ENCODE measurements around the gene UBQLNL.

UBQLNL gene

DNA sequence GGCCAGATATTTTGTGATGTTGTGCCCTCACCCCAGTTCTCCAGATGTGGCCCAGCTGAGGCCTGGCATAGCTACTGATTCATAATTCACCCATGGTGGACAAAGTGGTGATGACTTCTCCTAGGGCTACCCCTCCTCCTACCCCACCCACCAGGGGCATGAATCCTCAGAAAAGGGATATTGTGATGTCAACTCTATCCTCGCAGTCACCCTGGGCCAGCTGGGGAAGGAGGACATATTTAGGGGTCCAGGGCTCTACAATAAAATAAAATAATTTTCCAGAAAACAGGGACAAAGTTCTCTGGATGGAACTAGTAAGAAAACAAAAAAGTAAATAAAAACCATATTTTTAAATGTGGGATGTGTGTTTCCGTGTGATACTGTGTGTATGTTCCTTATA, at the start of gene UBQLNL:
Gene UBQLNL (minus strand): TSS at position 101 of the 400 bp plus-strand sequence. CDS start 258 bp downstream, outside the sequence.
- no peak for DNase-seq

DNA sequence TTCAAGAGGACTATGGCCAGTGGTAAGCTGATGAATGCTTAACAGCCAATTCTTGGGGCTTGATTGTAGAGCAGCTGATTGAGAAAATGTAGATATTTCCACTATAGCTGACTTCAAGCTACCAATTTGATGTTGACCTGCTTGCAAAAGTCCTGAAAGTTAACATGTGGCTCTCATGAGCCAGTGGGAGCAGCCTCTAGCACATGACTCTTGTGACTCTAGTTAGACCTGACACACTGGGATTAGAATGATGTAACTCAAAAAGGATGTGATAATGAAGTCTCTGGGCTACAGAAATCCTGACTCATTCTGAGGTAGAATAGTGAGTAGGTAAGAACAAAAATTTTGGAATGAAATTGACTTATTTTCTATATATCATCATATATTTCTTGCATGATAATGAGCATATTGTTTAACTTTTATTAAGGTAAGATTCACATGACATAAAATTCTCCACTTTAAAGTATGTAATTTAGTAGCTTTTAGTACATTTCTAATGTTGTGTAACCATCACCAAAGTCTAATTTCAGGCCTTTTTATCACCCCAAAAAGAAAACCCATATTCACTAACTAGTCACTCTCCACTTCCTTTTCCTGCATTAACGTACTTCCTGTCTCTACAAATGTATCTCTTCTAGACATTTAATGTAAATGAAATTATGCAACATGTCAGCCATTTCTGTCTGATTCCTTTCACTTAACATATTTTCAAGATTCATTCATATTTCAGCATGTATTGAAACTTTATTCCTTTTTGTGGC, 47.9 kb upstream of the UBQLNL start:
- peak; percentile 59 for DNase-seq

- DNase-seq, result no peak
Measured at GRCh38 chr11:5557751-5558150, 41.3 kb upstream of the UBQLNL start.

GRCh38 chr11:5556596-5557188, 40.2 kb upstream of the UBQLNL start:
- no peak for DNase-seq

GRCh38 chr11:5553343-5553742, 36.8 kb upstream of the UBQLNL start:
- DNase-seq, result peak; percentile 35

- peak; percentile 33 for DNase-seq
Measured at GRCh38 chr11:5550440-5551095, 34.1 kb upstream of the UBQLNL start.

DNA sequence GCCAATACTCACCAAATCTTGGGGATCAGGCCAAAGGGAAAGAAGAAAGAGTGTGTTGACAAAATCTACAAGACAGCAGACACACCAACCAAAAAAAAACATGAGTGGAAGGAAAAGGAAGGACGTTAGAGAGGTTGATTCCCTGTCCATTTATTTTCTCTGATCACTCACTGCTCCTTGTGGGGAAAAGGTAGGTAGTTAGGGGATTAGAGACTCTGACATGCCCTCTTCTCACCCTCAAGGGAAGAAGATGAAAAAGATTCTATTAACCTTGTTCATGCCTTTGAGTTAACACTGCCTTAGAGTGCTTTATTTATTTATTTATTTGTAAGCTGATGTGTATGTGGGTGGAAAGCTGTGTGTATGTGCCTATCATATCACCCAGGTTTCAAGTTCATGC, 31.9 kb upstream of the UBQLNL start, which contains the start of gene OR52H1:
Gene OR52H1 (minus strand): TSS at position 101 of the 400 bp plus-strand sequence. CDS start 3,035 bp downstream, outside the sequence.
- DNase-seq, result no peak

DNA sequence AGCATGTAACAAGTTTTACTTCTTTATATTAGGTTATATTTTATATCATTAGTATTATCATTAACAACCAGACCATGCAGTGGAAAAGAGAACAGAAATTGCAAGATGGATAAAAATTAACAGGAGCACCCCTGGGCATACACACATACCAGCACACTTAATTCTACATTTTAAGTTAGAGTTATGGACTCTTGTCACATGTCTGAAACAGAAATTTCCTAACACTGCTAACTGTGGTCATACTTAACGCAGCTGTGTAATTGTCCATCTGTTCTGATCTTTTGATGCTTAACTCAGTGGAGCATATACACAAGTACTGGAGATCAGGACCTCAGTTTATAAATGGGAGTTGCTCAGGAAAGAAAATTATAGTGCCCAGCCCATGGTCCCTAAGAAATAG, 31.5 kb upstream of the UBQLNL start:
- DNase-seq, result no peak

DNA sequence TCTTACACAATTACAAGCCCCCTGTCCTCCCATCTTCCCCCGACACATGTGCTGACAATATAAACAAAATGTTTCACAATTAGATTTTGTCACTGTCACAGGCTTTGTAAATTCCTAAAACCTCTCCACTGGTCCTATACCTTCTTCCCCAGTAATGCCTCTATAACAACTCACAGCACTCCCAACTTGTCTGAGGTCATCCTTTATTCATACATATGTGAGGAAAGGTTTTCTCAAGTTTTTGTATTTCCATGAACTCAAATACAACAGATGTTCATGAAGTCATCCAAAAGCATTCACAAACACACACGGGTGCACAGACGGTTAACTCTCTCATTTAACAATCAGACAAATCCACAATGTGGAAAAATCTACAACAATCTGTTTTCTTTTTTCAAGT, 30.0 kb upstream of the UBQLNL start:
- DNase-seq, result no peak

GRCh38 chr11:5541427-5541826, 24.9 kb upstream of the UBQLNL start:
- no peak for DNase-seq

DNA sequence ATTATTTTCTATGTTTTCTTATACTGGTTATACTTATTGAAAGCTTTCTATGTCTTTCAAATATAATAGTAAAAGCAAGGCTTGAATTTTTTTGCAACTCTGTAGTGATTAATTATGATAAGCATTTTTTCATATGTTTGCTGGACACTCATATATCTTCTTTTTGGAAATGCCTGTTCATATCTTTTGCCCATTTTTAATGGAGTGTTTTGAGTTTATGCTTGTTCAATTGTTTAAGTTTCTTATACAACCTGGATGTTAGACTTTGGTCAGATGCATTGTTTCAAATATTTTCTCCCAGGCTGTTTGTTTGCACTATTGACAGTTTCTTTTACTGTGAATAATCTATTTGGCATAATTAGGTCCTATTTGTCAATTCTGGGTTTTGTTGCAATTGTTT, 20.0 kb upstream of the UBQLNL start:
- DNase-seq, result no peak

- DNase-seq, result peak; percentile 20
Measured at GRCh38 chr11:5534046-5534445, 17.5 kb upstream of the UBQLNL start.

- DNase-seq, result peak; percentile 68
Measured at GRCh38 chr11:5531053-5531831, 14.7 kb upstream of the UBQLNL start.

GRCh38 chr11:5528495-5528894, 12.0 kb upstream of the UBQLNL start:
- DNase-seq, result no peak

- DNase-seq, result no peak
Measured at GRCh38 chr11:5527716-5528115, 11.2 kb upstream of the UBQLNL start.

DNA sequence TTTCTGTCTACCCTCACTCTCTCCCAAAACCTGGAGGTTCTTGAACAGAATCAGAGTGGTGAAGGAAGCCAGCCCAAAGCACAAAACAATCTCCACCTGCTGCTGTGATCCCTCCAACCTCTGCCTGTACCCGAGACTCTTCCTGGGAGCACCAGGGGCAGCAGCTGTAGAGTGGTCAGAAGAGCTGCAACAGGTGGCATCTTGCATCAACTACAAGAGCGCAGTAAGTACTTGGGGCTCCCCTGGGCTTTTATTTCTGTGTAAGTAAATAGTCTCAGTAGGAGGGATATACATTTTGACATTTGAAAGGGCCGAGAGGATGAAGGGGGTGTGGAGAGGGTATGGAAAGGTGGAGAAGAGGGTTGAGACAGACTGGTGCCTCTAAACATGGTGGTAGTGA, 8.3 kb upstream of the UBQLNL start:
- no peak for DNase-seq

GRCh38 chr11:5522308-5522707, 5.8 kb upstream of the UBQLNL start:
- no peak for DNase-seq

GRCh38 chr11:5521540-5521939, 5.0 kb upstream of the UBQLNL start:
- no peak for DNase-seq

GRCh38 chr11:5514841-5515240, 1.7 kb downstream of the UBQLNL start:
- no peak for DNase-seq

- DNase-seq, result no peak
Measured at GRCh38 chr11:5509803-5510202, 6.7 kb downstream of the UBQLNL start, which contains the start of gene UBQLN3. TSS of gene UBQLN3 (minus strand) at chr11:5509957. CDS start at chr11:5509558, 399 bp downstream.

- DNase-seq, result no peak
Measured at GRCh38 chr11:5508605-5509004, 7.9 kb downstream of the UBQLNL start.

DNA sequence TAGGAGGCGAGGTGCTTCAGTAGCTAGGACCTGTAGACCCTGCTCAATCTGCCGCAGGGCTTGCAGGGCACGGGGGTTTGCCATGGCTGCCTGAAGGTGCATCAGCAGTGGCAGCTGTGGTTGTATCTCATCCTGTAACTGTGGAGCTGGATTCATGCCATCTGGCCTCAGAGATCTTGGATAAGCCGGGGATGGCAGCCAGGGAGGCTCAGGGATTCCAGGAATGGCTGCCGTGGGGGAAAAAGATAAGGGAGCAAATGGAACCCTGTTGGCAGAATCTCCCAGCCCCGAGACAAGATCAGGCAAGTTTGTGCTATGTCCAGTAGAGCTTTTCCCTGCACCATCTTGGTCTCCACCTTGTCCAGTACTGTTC, 8.6 kb downstream of the UBQLNL start:
- no peak for DNase-seq
